LNCaP clone FGC (cell line): Measurements from ENCODE around the gene TUBB4A.

ENCODE experiments used
- DNase-seq: peaks from one replicate; pipeline ENCODE4 v3.0.0-alpha.2; 2011; ENCODE audit warnings: low read depth
- H3K4me3 ChIP-seq: 2 replicates; pipeline ENCODE4 v1.5.1; 2011; ENCODE audit warnings: mild to moderate bottlenecking, low read depth, low read length, control low read depth
- TF ChIP-seq, protein P1 (sequence below): IDR thresholded peaks from 2 replicates; pipeline ENCODE4 v1.5.1; 2012; ENCODE audit warnings: mild to moderate bottlenecking; ENCODE audit not compliant: control insufficient read depth, insufficient read depth; ENCODE audit errors: extremely low read depth

Gene TUBB4A

DNA sequence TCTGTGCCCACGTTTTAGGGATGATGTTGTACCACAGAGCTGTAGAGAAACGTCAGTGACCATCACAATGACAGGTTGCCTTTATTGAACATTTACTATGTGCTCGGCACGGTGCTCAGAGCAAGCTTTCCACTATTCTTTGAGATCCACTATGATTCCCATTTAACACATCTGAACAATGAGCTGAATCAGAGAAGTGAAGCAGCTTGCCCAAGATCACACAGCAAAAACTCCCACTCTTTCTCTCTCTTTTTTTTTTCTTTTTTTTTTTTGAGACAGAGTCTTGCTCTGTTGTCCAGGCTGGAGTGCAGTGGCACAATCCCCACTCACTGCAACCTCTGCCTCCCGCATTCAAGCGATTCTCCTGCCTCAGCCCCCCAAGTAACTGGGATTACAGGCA is 20.6 kb upstream of the TUBB4A start:
- H3K4me3 ChIP-seq = no peak overlapping the region
- TF ChIP-seq, protein P1, sequence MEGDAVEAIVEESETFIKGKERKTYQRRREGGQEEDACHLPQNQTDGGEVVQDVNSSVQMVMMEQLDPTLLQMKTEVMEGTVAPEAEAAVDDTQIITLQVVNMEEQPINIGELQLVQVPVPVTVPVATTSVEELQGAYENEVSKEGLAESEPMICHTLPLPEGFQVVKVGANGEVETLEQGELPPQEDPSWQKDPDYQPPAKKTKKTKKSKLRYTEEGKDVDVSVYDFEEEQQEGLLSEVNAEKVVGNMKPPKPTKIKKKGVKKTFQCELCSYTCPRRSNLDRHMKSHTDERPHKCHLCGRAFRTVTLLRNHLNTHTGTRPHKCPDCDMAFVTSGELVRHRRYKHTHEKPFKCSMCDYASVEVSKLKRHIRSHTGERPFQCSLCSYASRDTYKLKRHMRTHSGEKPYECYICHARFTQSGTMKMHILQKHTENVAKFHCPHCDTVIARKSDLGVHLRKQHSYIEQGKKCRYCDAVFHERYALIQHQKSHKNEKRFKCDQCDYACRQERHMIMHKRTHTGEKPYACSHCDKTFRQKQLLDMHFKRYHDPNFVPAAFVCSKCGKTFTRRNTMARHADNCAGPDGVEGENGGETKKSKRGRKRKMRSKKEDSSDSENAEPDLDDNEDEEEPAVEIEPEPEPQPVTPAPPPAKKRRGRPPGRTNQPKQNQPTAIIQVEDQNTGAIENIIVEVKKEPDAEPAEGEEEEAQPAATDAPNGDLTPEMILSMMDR = no peak

DNA sequence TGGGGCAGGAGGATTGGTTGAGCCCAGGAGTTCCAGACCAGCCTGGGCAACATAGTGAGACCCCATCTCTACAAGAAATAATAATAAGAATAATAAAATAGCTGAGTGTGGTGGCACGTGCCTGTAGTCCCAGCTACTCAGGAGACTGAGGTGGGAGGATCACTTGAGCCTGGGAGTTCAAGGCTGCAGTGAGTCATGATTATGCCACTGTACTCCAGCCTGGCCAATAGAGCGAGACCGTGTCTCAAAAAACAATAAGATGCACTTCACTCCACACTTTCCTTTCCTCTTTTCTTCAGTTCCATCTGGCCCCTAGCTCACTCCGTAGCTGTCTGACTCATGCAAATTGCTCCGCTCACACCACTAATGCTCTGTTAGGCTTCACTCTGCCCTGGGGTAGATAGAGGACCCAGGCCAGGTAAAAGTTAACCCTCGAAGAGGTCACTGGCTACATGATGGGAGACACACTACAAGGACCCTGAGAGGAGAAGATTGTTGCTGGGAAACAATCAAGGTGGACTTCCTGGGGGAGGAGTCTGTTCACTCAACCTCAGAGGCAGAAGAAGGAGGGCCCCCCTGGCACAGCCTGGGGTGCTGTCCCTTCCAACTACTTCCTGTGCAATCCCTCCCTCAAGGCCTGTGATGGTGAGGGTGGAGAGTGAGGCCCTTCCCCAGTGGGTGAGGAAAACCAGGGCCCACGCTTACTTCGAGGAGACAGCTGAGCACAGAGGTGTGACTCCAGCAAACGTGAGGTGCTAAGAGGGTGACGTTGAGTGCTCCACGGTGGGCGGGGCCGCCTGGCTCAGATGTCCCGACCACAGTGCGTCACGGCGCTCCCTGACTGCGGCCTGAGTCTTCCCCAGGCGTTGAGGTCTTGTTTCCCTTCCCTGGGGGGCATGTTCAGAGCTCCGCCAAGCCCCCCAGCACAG is 19.9 kb upstream of the TUBB4A start:
- TF ChIP-seq, protein P1 = no peak
- no peak overlapping the region for H3K4me3 ChIP-seq
- no peak for DNase-seq

More for the DNA sequence above, 20.6 kb upstream of the TUBB4A start:
- DNase-seq = no peak

DNA sequence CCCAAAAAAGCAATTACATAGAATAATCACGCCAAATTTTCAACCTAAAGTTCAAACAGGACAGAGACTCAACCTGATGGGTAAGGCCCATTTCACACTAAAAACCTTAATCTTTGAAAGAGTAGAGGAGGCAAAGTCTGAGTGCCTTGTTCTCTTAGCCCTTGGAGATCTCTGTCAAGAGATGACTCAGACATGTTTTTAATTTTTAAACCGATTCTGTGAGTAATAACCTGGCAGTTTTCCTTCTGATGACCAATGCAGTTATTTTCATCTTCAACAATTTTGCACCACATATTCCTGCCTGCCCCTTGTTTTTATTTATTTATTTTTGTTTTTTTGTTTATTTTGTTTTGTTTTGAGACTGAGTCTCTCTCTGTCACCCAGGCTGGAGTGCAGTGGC is 17.2 kb upstream of the TUBB4A start:
- no peak for DNase-seq
- H3K4me3 ChIP-seq = no peak overlapping the region
- TF ChIP-seq, protein P1 = no peak

DNA sequence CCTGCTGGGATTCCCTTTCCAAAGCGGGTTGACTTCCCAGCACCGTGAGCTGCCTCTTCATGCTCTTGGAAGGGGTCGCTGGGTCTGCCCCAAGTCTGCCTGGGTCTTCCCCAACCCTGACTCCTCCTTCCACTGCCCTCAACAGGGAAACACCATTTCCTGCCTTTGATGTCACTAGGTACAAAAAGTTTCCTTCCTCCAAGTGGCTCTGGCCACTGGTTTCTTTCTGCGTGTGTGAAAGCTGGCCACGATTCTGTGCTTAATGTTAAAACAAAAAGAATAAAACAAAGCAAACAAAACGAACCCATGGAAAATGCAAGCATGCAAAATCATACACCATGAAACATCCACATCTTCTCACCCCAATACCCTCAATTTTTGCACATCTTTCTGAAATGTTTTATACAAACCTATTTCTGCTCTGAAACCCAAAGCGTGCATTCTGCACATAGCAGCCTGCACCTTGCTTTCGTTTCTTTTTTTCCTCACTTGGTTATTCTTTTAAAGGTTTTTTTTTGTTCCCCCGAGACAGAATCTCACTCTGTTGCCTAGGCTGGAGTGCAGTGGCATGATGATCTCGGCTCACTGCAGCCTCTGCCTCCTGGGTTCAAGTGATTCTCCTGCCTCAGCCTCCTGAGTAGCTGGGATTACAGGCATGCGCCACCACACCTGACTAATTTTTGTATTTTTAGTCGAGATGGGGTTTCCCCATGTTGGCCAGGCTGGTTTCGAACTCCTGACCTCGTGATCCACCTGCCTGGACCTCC is 16.2 kb upstream of the TUBB4A start:
- no peak overlapping the region for H3K4me3 ChIP-seq
- TF ChIP-seq, protein P1 = no peak
- DNase-seq = no peak

DNA sequence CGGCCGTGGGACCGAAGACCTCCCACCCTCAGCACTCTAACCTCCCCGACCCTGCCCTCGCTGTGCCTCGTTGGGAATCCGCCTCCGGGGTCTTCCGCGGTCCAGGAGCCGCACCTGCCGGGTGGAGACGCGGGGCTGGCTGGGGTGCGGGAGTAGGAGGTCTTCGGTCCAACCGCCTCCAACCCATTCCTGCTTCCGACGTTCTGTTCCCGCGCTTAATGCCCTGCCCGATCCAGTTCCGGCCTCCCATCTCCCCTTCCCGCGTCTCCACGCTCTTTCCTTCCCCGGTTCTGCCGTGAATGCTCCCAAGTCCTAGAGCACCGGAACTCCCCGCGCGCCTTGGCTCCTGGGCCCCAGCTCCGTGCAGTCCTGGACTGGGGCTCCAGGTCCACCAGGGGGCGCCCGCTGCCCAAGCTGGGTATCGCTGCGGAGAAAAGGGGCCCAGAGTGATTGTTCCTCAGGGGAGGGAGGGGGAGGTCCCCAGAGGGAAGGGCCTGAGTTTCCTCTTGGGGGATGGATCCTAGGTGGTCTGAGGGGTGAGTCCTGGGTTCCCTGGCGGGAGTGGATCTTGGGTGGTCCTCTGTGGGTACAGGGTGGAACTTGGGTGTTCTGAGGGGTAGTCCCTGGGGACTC is 14.7 kb upstream of the TUBB4A start:
- DNase-seq = peak; percentile 41
- H3K4me3 ChIP-seq = peak overlapping the region; percentile 61
- TF ChIP-seq, protein P1 = peak; percentile 99

DNA sequence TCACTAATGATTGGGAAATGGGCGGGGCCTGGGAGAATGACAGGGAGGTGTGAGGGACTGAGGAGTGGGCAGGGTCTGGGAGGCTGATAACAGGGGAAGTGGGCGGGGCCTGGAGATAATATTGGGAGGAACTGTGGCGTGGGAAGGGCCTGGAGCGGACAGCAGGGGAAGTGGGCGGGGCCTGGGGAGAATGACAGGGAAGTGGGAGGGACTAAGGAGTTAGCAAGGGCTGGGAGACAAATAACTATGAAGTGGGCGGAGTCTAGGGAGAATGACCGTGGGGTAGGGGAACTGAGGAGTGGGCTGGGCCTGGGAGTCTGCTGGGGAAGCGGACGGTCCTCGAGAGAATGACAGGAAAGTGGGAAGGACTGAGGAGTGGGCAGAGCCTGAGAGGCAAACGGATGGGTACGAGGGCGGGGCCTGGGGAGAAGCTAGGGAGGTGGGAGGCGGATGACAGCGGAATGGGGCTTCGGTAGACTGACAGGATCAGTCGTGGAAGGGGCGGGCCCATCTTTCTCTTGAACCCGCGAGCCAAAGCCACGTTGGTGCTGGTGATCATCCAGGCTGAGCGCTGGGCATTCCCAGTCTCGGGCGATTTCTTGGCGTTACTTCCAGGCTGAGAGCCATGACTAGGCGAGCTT is 14.0 kb upstream of the TUBB4A start:
- peak overlapping the region; percentile 61 for H3K4me3 ChIP-seq
- TF ChIP-seq, protein P1 = no peak
- DNase-seq = peak; percentile 96
